ENCODE measurements around the gene BAZ2B. TPM values are rescaled to one million over a fixed set of nuclear protein-coding genes. Genes with fewer than 3 reads are reported as not detected.

The BAZ2B gene
- polyA plus RNA-seq, 1 of the 3 experiments (the other 2 are of a cell fraction), result 10.2 TPM

DNA sequence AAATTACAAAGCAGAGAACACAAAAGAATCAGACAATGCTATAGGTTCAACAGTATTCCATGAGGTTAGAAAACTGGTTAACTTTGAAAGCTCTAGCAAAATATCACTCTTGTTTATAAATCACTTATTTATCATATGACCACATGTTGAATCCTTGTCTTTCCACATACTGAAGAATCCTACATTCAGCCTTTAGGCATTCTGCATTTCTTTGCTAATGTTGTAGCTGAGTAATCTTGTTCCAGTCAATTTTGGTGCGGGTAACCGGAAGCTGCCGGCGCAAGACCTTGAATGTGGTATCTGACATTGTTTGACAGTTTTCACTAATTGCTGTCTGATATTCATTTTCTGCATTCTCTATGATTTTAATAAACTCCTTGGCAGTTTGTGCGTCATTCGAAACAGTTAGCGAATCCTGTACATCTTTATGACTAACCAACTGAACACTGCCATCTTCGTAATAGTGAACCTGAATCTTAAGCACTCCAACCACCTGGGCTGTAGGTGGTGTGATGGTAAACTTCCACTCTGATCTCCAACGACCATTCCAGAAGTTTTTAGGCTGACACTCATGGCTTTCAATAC is 154.1 kb downstream of the BAZ2B start:
- Histone ChIP-seq H3K4me2 (no peak overlapping the region), H3K9ac (no peak overlapping the region), H3K9me3 (no peaks in the 10 kb centered on the region), H3K27me3 (ENCODE audit: insufficient read depth) (no peaks in the 10 kb centered on the region), H2AFZ (ENCODE audit: low read depth) (no peak overlapping the region), H3K4me3 (ENCODE audit: low read depth in 2 of 2, low read length in 1 of 2) (no peak overlapping the region), H3K4me1 (ENCODE audit: control insufficient read depth in 1 of 2, insufficient read depth in 2 of 2, low read depth in 1 of 2, low read length in 1 of 2) (no peaks in the 10 kb centered on the region; a peak in 1 of 4 replicates), H3K36me3 (replicated peaks in 1 of 2; ENCODE audit: control insufficient read depth in 1 of 2, insufficient read depth in 2 of 2, low read length in 1 of 2) (peaks cover 4 to 13% of the 10 kb centered on the region in 2 experiments), H3K79me2 (ENCODE audit: insufficient read depth) (no peaks in the 10 kb centered on the region; the same call in 1 of the 2 replicates), H3K27ac (ENCODE audit: low read depth in 2 of 2, low read length in 1 of 2) (no peak overlapping the region), H4K20me1 (ENCODE audit: insufficient read depth) (no peaks in the 10 kb centered on the region), H3F3A (replicated peaks; ENCODE audit: insufficient read depth) (peaks cover 12% of the 10 kb centered on the region), H3K9me2 (no peaks in the 10 kb centered on the region)
- no peak for DNase-seq
- ChIA-PET POLR2A (no interaction called here), CTCF (no interaction called here)
- no peak for TF ChIP-seq GATA2 (CRISPR knock-in tag; IDR thresholded peaks at IDR 0.05)
- TF ChIP-seq EP300 (IDR thresholded peaks at IDR 0.05; ENCODE audit: borderline replicate concordance in 1 of 2, low read depth in 1 of 2, low read length in 1 of 2), result no peak
- no peak for TF ChIP-seq MEF2A (IDR thresholded peaks at IDR 0.05; ENCODE audit: borderline replicate concordance, low read depth)
- TF ChIP-seq TEAD4 (IDR thresholded peaks at IDR 0.05; ENCODE audit: borderline replicate concordance, insufficient read depth), result no peak
- no peak for TF ChIP-seq NFIC (IDR thresholded peaks at IDR 0.05; ENCODE audit: borderline replicate concordance)
- TF ChIP-seq, protein P1, sequence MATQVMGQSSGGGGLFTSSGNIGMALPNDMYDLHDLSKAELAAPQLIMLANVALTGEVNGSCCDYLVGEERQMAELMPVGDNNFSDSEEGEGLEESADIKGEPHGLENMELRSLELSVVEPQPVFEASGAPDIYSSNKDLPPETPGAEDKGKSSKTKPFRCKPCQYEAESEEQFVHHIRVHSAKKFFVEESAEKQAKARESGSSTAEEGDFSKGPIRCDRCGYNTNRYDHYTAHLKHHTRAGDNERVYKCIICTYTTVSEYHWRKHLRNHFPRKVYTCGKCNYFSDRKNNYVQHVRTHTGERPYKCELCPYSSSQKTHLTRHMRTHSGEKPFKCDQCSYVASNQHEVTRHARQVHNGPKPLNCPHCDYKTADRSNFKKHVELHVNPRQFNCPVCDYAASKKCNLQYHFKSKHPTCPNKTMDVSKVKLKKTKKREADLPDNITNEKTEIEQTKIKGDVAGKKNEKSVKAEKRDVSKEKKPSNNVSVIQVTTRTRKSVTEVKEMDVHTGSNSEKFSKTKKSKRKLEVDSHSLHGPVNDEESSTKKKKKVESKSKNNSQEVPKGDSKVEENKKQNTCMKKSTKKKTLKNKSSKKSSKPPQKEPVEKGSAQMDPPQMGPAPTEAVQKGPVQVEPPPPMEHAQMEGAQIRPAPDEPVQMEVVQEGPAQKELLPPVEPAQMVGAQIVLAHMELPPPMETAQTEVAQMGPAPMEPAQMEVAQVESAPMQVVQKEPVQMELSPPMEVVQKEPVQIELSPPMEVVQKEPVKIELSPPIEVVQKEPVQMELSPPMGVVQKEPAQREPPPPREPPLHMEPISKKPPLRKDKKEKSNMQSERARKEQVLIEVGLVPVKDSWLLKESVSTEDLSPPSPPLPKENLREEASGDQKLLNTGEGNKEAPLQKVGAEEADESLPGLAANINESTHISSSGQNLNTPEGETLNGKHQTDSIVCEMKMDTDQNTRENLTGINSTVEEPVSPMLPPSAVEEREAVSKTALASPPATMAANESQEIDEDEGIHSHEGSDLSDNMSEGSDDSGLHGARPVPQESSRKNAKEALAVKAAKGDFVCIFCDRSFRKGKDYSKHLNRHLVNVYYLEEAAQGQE (IDR thresholded peaks at IDR 0.05; ENCODE audit: low read depth, low read length), result no peak
- no peak for TF ChIP-seq YY1 (IDR thresholded peaks at IDR 0.05; ENCODE audit: low read depth)
- WGBS (ENCODE audit: low lambda C conversion rate), result 94% methylated on average over 9 of the region's 9 CpGs

DNA sequence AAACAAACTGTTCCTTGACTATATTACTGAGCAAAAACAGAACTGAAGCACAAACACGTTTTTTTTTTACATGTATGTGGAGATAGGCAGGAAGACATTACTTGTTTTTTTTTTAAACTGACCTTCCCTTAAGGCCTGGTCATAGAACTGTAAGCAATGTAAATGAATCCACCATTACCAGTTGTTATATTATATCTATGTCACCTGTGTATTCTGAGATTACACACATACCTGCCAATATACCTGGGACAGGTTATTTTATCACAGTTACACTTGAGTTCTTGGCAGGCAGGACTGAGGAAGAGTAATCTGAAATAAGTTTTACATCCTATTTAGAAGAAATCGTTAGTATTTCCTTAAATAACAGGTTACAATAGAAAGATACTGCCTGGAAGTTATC is 155.3 kb downstream of the BAZ2B start:
- no peaks in the 10 kb centered on the region for H3K9me2 ChIP-seq
- no peaks in the 10 kb centered on the region for H3K9me3 ChIP-seq
- no peak overlapping the region for H2AFZ ChIP-seq (ENCODE audit: low read depth)
- no peak overlapping the region for H3K4me3 ChIP-seq (ENCODE audit: low read depth in 2 of 2, low read length in 1 of 2)
- no peak overlapping the region for H3K4me2 ChIP-seq
- peaks cover 4 to 13% of the 10 kb centered on the region in 2 experiments for H3K36me3 ChIP-seq (replicated peaks in 1 of 2; ENCODE audit: control insufficient read depth in 1 of 2, insufficient read depth in 2 of 2, low read length in 1 of 2)
- no peaks in the 10 kb centered on the region; the same call in 1 of the 2 replicates for H3K79me2 ChIP-seq (ENCODE audit: insufficient read depth)
- peaks cover 12% of the 10 kb centered on the region for H3F3A ChIP-seq (replicated peaks; ENCODE audit: insufficient read depth)
- H3K4me1 ChIP-seq (ENCODE audit: control insufficient read depth in 1 of 2, insufficient read depth in 2 of 2, low read depth in 1 of 2, low read length in 1 of 2), result no peaks in the 10 kb centered on the region; a peak in 1 of 4 replicates
- ChIA-PET CTCF (no interaction called here), POLR2A (no interaction called here)
- no peak overlapping the region for H3K9ac ChIP-seq
- no peaks in the 10 kb centered on the region for H3K27me3 ChIP-seq (ENCODE audit: insufficient read depth)
- TF ChIP-seq, protein P2, sequence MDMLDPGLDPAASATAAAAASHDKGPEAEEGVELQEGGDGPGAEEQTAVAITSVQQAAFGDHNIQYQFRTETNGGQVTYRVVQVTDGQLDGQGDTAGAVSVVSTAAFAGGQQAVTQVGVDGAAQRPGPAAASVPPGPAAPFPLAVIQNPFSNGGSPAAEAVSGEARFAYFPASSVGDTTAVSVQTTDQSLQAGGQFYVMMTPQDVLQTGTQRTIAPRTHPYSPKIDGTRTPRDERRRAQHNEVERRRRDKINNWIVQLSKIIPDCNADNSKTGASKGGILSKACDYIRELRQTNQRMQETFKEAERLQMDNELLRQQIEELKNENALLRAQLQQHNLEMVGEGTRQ (IDR thresholded peaks at IDR 0.05; ENCODE audit: borderline replicate concordance, low read depth, low read length), result no peak
- TF ChIP-seq MEF2A (IDR thresholded peaks at IDR 0.05; ENCODE audit: borderline replicate concordance, low read depth) (no peak), EZH2phosphoT487 (IDR thresholded peaks at IDR 0.05; ENCODE audit: borderline replicate concordance, low read depth) (no peak), FOXM1 (IDR thresholded peaks at IDR 0.05; ENCODE audit: low read depth) (no peak), SIN3A (IDR thresholded peaks at IDR 0.05; ENCODE audit: borderline replicate concordance, low read depth, low read length) (no peak), FOSL2 (IDR thresholded peaks at IDR 0.05; ENCODE audit: borderline replicate concordance, low read depth) (no peak), RFX5 (IDR thresholded peaks at IDR 0.05; ENCODE audit: low read length) (no peak), JUND (IDR thresholded peaks at IDR 0.05) (no peak)
- H3K27ac ChIP-seq (ENCODE audit: low read depth in 2 of 2, low read length in 1 of 2), result no peak overlapping the region
- no peak for DNase-seq
- no peaks in the 10 kb centered on the region for H4K20me1 ChIP-seq (ENCODE audit: insufficient read depth)
- WGBS (ENCODE audit: low lambda C conversion rate), result 72% methylated on average over 2 of the region's 2 CpGs
